T-helper 2 cell (primary cell): ENCODE data around the gene GRAMD1A.
"Not testable (repeated sequence)": the region's sequence is repeated elsewhere in the genome, so short reads cannot be mapped to it uniquely, and the experiment has no call there.

Experiments used
- DNase-seq, 5 experiments: peaks; one replicate each; pipeline versions ENCODE4 v3.0.0 to v3.0.0-alpha.2; 2012 to 2022

The GRAMD1A gene

DNA sequence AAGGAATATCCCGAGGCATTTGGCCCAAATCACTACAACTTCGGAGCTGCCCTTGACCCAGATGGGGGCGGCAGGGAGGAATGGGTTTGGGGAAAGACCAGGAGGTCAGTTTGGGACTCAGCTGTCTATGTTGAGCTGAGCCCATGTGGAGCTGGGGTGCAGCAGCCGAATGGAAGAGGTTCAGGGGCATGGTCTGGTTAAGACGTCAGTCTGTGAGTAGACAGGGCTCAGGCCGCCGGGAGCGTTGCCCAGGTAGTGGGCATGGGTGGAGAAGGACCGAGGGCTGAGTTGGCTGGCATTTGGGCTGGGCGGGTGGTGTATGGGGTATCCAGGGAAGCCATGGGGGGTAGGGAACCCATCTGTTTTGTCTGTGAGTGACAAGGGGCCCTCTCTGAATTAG is 20.9 kb downstream of the GRAMD1A start:
- DNase-seq: no peak

DNA sequence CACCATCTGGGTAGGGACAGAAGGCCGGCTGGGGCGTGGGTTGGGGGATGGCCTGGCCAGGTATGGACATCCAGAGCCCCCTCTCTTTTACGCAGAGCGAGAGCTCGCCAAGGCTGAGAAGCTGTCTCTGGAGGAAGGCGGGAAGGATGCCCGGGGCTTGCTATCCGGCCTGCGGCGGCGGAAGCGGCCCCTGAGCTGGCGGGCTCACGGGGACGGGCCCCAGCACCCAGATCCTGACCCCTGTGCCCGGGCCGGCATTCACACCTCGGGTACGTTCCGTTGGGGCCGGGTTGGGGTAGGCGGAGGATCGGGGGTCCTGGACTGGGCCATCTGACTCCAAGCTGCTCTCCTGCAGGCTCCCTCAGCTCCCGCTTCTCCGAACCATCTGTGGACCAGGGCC is 21.5 kb downstream of the GRAMD1A start:
- DNase-seq: no peak

DNA sequence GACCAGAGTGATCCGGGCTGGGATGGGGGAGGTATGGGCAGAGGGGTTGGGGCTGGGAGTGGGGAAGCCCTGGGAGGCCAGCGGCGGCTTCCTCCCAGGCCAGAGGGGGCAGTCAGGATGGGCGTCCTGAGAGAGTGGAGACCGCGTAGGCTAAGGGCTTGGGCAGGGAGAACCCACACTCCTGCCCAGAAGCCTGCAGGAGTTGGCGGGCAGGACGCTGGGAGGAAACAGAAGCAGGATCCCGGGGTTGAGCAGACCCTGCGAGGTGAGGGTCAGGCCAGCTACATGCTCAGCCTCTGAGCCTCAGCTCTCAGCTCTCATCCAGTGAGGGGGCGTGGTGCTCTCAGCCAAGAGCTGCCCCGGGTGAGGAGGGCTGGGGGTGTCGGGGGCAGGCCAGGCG is 22.3 kb downstream of the GRAMD1A start:
- DNase-seq: no peak

DNA sequence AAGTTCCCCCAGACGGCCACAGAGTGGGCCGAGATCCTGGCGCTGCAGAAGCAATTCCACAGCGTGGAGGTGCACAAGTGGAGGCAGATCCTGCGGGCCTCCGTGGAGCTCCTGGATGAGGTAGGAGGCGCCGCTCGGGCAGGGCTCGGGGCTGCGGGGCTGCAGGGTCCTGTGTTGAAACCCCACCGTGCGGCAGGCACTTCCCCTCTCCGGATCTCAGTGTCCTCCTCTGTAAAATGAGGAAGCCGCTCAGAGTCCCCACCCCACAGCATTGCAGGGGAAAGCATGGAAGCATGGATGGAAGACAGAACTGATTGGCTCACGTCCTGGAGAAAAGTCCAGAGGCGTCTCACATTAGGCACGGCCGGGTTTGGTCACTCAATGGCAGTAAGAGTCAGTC is 23.3 kb downstream of the GRAMD1A start:
- no peak for DNase-seq

DNA sequence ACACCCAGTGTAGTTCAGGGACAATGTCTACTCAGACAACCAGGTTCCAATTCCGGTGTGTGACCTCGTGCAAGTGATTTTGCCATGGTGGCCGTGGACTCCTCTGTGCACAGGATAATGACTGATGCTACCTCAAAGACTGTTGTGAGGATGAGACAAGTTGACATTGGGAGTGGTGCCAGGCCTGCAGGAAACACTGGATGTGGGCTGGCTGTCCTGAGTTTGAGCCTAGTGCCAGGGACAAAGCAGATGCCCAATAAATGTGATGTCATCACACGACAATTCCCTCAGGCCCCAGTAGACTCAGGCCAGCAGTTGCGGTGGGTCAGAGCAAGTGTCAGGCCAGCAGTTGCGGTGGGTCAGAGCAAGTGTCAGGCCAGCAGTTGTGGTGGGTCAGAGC is 24.0 kb downstream of the GRAMD1A start:
- DNase-seq: no peak

DNA sequence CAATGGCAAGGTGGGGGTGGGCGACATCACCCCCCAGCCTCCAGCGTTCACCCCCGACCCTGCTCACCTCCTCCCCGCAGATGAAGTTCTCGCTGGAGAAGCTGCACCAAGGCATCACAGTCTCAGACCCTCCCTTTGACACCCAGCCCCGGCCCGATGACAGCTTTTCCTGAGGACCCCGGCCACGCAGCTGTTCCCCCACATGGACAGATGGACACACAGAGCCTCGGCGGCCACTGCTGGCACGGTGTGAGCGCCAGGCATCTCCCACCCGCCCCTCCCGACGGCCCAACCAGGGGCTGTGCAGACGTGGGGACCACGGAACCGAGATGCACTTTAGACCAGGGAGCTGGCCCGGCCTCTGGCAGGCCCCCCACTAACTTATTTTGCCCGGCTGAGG is 25.8 kb downstream of the GRAMD1A start:
- no peak for DNase-seq

DNA sequence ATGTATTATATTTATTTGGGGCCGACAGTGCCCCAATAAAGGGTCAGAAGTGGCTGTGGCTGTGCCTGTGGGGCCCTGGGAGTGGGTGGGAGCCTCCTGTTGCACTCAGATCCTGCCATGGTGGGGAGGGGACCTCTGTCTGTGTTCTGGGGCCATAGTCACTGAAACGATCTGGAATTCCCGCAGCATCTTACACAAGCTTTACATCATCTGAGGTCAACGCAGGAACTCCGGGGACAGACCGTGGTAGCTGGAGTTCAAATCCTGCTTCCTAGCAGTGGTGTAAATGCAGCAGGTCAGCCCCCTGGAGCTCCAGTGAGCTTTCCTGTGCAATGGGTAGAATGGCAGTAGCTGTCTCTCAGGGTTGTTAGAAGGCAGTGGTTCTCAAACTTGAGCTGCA is 26.3 kb downstream of the GRAMD1A start:
- no peak for DNase-seq

DNA sequence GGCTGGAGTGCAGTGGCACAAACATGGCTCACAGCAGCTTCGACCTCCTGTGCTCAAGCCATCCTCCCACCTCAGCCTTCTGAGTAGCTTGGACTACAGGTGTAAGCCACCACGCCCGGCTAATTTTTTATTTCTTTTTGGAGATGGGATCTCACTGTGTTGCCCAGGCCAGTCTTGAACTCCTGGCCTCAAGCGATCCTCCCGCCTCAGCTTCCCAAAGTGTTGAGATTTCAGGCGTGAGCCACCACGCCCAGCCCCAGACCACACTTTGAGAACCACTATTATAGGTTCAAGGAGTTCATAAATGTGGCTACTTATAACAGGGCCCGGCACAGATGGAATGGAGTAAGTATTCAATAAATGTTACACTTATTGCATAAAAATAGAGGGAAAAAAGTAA is 26.9 kb downstream of the GRAMD1A start:
- no peak for DNase-seq

DNA sequence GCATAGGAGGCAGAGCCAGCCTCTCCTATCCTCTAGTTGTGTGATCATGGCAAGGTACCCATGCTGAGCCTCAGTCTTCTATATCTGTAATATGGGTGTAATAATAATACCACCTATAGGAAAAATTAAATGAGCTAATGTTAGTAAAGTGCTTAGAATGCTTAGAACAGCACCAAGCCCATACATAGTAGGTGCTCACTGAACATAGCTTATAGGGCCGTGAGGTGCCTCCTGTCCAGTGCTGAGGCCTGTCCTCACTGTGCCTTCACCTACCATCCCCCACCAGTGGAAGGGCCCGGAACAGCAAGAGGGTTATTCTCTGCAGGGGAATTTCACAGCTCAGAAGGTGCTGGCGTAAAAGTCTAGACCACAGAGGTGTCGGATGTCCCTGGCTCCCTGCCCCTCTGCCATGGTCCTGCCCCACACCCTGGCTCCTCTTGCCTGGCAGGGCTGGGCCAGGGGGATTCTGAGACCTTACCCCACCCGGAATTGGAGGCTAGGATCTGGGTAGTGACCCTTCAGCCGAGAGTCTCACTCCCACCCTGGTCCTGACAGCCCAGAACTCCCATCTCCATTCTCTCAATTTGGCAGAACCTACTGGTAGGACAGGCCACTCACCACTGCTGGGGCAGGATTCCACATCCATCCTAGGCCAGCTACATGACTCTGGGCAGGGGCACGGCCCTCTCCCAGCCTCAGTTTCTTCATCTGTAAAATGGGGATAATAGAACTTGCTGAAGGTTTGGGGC is 27.9 kb downstream of the GRAMD1A start:
- no peak for DNase-seq

DNA sequence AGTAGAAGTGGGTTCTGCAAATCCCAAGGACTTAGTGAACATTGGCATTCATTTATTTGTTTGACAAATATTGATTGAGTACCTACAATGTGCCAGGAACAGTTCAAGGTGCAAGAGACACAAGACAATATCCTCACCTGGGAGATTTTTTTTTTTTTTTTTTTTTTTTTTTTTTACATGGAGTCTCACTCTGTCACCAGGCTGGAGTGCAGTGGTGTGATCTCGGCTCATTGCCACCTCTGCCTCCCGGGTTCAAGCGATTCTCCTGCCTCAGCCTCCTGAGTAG is 28.4 kb downstream of the GRAMD1A start:
- not testable (repeated sequence) for DNase-seq

DNA sequence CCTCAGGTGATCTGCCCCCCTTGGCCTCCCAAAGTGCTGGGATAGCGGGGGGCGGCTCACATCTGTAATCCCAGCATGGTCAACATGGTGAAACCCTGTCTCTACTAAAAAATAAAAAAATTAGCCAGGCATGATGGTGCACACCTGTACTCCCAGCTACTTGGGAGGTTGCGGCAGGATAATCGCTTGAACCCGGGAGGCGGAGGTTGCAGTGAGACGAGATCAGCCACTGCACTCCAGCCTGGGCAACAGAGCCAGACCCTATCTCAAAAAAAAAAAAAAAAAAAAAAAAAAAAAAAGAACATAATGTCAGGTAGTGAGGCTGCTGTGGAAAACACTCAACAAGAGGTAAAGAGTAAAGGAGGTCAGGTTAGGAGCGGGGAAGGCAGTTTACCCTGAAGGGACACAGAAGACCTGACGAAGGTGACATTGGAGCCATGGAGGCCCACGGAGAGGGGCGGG is 29.2 kb downstream of the GRAMD1A start:
- DNase-seq: not testable (repeated sequence)

DNA sequence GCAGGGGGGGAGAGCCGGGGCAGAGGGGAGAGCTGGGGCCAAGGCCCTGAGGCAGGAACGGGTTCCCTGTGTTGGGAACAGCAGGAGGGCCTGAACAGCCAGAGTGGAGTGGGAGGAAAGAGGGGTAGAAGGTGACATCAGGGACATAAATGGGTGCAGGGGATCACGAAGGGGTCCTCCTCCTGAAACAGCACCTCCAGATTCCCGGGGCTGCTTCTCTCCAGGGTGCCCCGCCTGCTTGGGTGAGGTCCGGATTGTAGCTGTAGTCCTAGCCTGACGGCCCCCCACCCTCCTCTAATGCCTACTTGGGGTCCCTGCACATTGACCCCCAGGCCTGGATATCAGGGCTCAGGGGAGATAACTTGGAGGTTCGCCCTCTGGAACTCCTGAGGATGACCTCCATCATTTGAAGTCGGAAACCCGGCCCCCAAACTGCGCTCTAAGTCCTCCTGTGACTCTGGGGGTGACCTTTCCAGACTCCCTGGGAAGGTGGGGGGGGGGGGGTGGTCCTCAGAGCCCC is 29.7 kb downstream of the GRAMD1A start:
- DNase-seq: no peak

DNA sequence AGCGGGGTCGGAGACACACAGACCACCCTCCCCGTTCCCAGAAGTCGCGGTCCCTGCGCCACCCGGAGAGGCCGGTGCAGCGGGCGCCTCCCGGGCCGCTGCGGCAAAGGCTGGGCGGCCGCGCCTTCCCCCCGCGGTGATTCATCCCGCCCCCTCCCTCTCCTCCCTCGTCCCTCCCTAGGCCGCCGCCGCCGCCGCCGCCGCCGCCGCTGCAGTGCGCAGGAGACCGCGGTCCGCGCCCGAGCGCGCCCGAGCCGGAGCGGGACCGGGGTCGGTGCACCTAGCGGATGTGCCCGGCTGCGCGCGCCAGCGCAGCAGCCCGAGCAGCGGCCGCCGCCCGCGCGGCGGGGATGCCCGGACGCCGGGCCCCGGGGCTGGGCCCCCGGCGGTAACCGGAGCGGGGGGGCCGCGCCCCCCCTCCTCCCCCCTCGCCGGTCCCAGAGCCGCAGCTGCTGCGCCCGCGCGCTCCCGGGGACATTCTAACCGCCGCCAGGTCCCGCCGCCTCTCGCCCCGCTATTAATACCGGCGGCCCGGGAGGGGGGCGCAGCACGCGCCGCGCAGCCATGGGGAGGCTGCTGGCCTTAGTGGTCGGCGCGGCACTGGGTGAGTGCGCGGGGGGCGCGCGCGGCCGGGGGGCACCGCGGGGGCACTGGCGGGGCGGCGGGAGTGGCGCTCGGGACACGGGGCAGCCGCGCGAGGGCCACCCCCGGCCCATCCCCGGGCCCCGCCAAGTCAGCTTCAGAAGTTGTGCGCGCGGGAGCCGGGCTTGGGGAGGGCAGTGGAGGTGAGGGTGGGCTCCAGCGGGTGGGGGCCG is 30.3 kb downstream of the GRAMD1A start, which contains the start of gene SCN1B:
SCN1B (plus strand) TSS at position 214 of the 815 bp plus-strand sequence; CDS start at position 565, 351 bp downstream.
- peak in 4 of 5 experiments; percentile 33 to 67 (median 42) for DNase-seq

DNA sequence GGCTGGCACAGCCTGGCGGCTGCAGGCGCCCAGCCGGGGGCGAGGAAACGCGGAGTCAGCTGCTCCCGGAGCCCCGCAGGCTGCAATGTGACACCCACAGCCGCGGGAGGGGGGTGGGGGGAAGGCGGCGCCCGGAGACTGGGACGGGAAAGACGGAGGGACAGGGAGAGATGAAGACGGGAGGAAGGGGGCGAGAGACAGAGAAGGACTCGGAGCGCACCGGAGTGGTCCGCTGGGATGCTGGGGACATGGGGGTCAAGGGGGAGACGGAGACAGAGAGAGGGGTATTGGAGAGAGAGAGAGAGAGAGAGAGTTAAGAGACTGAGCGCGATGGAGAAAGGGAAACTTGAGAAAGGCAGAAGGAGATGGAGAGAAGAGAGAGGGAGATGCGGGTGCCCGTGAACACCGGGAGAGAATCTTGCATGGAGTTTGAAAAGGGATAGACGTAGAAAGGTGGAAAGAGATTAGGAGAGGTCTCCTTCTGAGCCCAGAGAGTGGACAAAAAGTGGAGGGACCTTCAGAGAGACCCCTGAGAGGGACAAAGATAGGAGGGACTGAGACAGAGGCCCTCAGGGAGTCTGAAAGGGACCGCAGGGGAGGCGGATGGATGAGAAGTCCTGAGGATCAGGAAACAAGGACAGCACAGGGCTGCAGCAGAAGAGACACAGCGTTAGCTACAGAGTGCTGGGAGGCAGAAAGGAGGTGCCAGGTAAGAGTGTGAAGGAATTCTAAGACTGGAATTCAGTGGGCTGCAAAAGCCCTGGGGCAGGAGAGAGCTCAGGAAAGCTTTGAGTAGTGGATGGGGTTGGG is 31.2 kb downstream of the GRAMD1A start:
- no peak for DNase-seq

DNA sequence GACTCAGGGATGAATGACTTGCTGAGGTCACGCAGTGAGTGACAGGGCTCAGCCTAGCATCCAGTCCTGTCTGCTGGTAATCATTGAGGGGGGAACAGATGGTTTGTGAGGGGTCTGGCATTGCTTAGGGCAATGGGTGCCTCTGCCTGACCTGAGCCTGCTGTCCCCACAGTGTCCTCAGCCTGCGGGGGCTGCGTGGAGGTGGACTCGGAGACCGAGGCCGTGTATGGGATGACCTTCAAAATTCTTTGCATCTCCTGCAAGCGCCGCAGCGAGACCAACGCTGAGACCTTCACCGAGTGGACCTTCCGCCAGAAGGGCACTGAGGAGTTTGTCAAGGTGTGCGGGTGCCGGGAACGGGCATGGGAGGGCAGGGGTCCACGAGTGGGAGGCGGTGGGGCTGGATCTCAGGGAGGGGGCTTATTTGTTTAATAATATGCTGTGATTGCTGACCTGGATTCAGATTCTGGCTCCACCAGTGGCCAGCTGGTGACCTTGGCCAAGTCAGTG is 32.3 kb downstream of the GRAMD1A start:
- DNase-seq: no peak

DNA sequence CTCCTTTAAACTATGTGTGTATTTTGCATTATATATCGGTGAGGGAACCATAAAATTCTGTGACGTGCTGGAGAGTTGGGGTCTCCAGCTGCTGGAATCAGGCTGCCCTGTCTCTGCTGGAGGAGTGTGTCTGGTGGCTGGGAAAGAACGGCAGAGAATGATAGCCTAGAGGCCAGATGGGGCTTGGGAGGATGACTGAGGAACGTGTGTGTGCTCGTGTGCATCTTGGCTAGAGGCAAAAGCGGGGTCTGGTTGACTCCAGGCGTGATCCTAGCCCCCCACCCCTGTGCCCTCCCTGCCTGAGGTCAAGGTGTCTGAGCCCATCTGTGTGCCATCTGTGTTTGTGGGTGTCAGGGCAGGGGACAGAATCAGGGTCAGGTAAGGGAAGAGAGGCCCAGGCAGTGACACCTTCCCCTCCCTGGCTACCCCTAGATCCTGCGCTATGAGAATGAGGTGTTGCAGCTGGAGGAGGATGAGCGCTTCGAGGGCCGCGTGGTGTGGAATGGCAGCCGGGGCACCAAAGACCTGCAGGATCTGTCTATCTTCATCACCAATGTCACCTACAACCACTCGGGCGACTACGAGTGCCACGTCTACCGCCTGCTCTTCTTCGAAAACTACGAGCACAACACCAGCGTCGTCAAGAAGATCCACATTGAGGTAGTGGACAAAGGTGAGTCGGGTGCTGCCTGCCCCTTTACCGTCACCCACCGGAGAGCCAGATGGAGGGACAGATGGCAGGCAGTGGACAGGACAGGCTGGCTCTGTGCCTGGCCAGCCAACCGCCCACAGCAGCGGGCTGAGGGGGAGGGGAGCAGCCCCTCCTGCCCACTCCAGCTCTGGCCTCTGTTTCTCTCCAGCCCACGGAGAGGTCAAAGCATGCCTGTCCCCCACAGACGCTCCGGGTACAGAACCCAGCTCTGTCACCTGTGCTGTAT is 33.2 kb downstream of the GRAMD1A start:
- no peak for DNase-seq

DNA sequence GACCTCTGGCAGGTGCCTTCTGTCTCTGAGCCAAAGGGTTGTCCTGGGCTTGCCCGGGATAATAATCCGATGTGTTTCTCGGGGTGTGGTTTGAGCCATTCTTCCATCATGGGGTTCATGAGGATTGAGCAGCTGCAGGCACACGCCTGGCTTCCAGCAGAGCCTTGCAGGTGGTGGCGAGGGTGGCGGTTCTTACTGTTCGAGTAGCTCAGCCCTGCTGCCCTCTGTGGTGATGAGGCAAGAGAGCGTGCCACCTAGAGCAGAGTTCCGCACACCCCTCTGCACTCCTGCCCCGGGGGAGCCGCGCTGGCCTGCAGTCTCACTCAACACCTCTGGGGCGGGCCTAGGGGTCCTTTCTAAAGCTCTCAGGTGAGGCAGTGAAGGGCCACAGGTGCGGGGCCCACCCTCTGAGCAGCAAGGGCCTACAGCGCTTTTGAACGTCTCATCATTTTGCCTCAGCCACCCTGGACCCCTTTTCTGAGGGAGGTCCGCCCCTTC is 33.9 kb downstream of the GRAMD1A start:
- DNase-seq: no peak

DNA sequence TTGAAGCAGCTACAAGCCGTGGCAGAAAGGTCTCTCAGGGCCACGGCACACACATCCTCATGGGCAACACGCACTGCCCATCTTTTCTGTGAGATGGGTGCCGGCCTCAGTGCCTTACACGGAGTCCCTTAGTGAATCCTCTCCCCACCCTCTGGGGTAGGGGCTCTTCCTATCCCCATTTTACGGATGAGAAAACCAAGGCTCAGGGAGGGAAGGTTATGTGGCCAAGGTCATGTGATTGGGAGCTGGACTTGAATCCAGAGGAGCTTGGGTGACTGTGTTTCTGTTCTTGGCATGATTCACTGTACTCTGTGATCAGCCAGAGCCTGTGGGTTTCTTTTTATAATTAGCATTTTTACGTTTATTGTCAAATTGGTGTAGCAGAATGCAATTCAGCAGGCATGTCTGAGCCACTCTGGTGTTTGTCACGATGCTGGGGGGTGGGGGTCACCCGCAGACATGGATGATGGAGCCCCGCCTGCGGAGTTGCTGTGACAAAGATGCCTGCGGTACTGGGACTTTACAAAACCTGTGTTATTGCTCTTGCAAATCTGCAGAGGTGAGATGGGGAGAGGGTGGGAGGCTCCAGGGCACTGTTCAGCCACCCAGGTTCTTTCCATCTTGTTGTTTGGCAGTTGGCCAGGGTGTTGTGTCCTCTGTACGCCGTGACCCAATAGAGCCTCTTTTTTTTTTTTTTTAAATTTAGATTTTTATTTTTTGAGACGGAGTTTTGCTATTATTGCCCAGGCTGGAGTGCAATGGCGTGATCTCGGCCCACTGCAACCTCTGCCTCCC is 34.7 kb downstream of the GRAMD1A start:
- no peak for DNase-seq

DNA sequence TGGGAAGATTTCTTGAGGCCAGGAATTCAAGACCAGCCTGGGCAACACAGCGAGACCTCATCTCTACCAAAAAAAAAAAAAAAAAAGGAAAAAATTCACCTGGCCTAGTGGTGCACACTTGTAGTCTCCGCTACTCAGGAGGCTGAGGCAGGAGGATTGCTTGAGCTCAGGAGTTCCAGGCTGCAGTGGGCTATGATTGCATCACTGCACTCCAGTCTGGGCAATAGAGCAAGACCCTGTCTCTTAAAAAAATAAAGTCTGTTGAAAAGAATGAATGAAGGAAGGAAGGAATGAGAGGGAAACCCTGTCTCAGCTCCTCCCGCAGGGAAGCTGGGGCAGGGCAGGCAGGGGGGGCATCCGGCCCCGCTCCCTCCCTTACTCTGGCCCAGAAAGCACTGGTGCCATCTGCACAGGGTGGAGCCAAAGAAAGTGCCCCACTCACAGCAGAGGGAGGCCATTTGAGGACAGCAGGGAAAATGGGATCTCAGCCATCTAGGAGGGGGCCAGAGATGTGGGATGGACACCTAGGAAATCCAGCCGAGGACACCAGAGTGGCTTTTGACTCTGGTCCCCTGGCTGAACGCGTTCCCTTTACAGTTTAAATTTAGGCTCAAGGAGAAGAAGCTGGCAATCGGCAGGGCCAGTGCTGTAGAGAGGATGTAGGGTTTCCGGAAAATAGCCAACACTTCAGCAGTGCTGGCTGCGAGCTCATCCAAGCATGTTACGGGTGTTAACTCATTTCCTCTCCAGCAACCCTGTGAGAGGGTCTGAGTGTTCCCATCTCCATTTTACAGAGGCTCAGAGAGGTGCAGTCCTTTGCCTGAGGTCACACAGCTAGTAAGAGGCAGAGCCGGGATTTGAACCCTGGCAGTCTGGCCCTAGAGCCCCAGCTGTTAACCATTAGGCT is 37.8 kb downstream of the GRAMD1A start:
- no peak for DNase-seq
